NB4 (cell line): Measurements from ENCODE around the gene OPTN.

Experiments
- CTCF ChIP-seq: IDR thresholded peaks from one replicate; pipeline ENCODE4 v1.5.1; 2012; ENCODE audit warnings: low read depth, low read length
- MAX ChIP-seq: IDR thresholded peaks from 2 replicates; pipeline ENCODE4 v1.6.1; 2011; ENCODE audit warnings: low read depth, low read length
- POLR2A ChIP-seq: IDR thresholded peaks from 2 replicates; pipeline ENCODE4 v1.6.1; 2011; ENCODE audit warnings: mild to moderate bottlenecking; ENCODE audit not compliant: insufficient read length; ENCODE audit errors: extremely low read depth

GRCh38 chr10:13090289-13090688, 9.7 kb upstream of the OPTN start:
- TF ChIP-seq MAX (no peak), POLR2A (no peak), CTCF (no peak)
